ENCODE results near the gene OPHN1.
"Not testable (repeated sequence)": the region's sequence is repeated elsewhere in the genome, so short reads cannot be mapped to it uniquely, and the experiment has no call there.

OPHN1 gene

DNA sequence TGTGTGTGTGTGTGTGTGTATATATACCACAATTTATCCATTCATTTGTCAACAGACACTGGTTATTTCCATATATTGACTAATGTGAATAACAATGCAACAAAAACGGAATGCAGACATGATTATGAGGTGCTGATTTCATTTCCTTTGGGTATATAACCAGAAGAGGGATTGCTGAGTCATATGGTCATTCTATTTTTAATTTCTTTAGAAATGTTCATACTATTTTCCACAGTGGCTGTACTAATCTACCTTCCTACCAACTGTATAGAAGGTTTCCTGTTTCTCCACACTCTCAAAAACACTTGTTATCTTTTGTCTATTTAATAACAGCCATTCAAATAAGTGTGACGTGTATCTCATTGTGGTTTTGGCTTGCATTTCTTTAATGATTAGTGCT is 269.9 kb downstream of the OPHN1 start:
- no peak for DNase-seq (ENCODE audit: low read depth)

DNA sequence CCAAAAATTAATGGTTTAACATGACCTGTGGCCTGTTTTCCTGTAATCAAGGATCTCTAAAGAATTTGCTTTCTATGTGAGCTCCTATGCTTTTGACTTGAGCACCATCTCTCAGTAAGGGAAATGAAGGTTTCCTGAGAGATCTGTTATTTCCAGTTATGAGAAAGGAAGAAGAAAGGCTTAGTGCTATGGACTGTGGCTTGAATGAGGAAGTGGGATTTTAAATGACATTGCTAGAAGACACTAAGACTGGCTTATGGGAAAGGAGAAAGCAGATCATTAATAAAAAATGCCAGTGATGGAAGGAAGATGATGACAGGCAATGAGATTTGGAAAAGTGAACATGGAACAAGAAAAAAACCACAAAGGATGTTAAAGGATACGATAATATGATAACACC is 285.4 kb downstream of the OPHN1 start:
- no peak for DNase-seq (ENCODE audit: low read depth)

DNA sequence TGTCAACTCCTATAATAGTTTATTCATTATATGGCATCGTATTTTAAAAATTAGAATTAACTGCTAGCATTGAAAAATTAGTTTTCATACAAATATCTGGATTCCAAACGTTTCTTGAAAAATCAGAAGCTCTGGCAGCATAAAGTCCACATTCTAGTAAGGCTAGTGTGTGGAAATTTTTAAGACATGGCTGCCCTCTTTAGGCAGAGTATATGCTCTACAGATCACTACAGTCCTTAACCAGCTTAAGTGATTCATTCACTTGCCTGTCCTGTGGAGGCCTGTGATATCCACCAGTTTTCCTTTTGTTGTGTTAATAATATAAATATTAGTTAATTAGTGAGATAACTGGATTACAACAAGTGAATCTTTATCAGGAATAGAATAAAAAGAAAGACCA is 287.2 kb downstream of the OPHN1 start:
- DNase-seq (ENCODE audit: low read depth): no peak

DNA sequence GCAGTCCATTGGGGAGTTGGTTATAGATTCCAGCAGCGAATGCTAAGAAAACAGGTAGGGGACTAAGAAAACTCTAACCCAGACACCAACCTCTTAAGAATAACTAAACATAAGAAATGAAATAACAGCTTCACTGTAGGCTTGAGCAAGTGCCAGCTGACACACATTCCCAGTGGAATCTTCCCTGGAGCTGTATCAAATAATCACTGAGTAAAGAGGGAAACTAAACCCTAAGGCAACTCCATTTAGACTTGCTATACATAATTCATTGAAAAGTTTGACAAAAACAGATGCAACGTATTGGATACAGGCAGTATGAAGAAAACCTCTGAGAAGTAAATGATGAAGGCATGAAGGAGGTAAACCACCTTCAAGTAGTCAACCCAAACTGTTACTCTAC is 293.5 kb downstream of the OPHN1 start:
- DNase-seq (ENCODE audit: low read depth): no peak

DNA sequence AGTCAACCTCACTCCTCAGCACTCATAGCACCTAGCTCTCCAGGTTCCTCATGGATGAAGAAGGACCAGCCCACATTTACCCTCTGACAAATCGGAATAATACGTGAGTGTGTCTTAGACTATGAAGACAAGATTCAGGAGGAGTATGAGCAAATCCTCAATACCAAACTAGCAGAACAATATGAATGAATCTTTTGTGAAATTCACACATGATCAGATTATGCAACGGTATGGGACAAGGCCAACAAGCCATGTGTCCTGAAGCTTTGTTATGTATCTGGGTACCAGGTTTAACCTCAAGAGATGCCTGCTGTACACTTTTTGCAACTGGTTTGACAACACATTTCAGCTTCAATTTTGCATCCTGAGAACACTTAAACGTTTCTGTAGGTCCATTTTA is 300.1 kb downstream of the OPHN1 start:
- no peak for DNase-seq (ENCODE audit: low read depth)

DNA sequence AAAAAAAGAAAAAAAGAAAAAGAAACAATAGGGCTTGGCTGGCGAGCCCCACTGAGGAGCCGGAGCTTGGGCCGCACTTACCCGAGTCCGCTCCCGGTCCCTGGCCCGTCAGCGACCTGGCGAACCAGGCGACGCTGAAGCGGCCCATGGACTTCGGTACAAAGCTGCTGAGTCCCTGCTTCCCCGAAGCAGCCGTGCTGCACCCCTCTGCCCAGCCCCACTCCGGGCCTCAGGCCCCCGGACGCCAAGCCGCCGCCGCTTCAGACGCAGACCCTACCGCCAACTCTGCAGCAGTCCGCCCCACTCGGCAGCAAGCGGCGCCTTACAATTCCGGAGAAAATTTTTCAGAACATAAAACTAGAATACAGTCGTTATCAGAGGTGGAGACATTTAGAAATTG is 300.5 kb downstream of the OPHN1 start:
- DNase-seq (ENCODE audit: low read depth): no peak

DNA sequence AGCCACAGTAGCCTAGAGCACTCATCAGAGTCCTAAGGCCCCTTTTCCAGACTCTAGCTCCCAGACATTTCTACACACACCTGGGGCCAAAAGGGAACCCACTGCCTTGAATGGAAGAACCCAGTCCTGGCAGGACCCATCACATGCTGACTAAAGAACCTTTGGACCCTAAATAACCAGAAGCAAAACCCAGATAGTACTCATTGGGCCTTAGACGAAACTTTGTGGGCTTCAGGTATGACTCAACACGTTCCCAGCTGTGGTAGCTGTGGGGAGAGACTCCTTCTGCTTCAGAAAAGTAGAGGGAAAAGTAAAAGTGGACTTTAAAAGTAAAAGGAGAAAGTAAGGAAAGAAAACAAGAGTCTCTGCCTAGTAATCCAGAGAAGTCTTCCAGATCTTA is 311.5 kb downstream of the OPHN1 start:
- DNase-seq (ENCODE audit: low read depth): no peak

DNA sequence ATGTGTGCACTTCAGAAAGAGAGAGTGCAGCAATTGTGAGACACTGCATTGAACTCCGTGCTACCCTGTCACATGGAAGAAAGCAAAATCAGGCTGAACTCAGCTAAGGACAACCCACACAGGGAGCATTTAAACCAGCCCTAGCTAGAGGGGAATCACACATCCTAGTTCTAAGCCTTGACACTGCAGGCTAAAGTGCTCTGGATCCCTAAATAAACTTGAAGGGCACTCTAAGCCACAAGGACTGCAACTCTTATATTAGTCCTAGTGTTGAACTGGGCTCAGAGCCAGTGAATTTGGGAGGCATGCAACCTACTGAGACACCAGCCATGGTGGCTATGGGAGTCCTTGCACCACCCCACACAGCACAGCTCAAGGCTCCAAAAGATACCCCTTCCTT is 311.9 kb downstream of the OPHN1 start:
- no peak for DNase-seq (ENCODE audit: low read depth)

DNA sequence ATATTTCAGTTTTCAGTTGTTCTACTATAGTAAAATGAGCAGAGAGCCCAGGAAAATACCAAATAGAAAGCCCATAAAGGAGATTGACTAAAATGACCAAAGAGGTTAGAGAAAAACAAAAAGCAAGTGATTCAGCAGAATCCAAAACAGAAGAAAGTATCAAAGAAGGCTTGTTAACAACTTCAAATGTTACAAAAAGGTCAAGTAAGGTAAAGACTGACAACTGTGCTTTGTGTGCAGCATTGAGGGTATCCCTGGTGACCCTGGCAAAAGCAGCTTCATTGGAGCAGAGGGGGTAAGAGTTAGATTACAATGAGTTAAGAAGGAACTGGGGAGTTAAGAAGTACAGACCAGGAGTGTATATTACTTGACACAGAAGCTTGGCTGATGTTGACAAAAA is 317.9 kb downstream of the OPHN1 start:
- DNase-seq (ENCODE audit: low read depth): no peak

DNA sequence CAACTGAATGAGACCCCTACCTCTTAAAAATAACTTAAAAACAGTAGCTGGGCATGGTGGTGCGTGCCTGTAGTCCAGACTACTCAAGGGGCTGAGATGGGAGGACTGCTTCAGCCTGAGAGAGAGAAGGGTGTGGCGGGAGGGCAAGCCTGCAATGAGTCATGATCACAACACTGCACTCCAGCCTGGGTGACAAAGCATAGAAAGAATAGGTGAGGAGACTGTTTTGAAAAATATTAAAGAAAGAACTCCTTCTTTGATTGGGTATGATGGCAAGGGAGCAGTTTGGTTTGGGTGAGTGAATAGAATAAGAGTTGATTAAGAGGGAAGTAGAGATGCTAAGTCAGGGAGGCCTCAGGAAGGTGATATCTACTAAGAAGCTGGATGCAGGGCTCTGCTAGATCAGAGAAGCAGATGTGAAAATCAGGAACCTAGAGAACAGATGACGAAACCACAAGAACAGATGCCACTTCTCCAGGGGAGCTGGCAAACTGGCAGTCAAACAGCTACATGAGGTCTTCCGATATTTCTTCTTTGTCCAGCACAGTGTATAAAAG is 318.6 kb downstream of the OPHN1 start:
- DNase-seq (ENCODE audit: low read depth): no peak

DNA sequence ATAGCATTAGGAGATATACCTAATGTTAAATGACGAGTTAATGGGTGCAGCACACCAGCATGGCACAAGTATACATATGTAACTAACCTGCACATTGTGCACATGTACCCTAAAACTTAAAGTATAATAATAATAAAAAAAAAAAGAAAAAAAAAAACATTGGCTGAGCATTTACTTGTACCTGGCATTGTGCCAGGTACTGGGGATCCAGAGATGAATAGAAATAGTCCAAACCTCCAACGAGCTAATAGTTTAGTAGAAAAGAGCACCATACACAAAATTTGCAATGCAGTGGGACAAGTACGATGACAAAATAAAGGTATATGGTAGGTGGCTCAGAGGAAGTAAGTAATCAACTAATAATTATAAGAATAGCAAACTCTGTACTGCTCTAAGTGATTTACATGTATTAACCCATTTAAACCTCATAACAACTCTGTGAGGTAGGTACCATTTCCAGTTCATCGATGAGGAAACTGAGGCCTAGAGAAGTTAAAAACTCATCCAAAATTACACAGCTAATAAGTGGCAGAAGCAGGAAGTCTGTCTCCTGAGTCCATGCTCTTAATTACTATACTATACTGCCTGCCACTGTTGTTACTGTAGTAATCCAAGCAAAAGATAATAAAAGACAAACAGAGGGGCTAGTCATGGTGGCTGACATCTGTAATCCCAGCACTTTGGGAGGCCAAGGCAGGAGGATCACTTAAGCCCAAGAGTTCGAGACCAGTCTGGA is 319.3 kb downstream of the OPHN1 start:
- DNase-seq (ENCODE audit: low read depth): no peak

DNA sequence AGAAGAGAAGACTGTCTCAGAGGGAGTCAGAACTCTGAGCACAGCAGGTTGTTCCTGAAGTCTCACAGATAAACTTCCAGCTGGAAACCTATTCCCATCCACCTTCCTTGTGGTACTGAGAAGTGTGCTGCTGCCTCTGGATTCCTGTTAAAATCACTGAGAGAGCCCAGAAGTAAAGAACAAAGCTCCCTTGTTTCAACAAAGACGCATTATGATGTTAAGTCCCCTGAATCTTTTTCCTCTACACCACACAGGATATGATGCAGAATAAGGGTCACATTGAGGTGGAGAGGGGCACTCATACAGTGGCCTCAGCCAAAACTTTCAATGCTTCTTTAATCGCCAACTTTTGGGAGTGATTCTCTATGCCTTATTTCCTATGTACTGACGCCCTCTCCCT is 321.0 kb downstream of the OPHN1 start:
- no peak for DNase-seq (ENCODE audit: low read depth)

DNA sequence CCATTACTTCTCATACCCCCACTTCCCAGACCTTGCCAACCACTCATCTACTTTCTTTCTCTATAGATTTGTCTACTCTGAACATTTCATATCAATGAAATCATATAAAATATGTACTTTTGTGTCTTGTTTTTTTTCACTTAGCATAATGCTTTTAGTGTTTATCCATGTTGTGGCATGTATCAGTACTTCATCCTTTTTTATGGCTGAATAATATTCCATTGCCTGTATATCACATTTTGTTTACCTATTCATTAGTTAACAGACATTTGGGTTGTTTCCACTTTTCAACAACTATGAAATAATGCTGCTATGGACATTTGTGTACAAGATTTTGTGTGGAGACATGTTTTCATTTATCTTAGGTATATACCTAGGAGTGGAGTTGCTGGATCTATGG is 324.1 kb downstream of the OPHN1 start:
- no peak for DNase-seq (ENCODE audit: low read depth)

DNA sequence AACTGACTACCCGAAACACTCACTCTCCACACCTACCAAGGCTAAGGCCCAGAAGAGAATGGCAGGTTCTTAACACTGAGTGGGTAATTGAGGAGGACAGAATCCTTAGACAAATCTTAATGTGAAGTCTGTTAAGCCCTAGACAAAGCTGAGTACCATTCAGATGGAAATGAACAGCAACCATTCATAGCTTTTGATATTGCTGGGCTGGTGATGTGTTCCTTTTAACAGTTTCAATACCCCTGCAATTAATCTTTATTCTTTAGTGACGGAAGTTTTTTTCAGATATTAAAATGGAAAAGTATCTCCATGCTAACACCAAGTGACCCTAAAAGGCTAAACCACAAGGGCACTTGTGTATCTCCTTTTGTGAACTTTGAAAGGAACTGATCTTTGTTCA is 334.9 kb downstream of the OPHN1 start:
- DNase-seq (ENCODE audit: low read depth): no peak

DNA sequence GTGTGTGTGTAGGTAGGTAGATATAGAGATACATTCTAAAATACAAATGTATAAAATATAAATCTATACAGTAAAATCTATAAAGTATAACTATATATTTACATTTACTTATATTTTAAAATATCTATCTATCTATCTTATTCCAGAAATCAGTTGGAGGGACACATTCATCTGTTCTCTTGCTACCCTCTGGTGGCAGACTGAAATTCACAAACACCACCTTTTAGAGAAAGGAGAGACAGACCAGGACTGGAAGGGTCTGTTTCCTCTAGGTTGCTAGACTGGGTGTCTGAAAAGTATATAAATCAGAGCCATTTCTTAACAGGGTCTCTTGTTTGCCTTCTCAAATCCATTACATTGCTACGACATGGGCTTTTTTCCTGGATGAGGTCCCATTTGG is 343.0 kb downstream of the OPHN1 start:
- DNase-seq (ENCODE audit: low read depth): no peak

DNA sequence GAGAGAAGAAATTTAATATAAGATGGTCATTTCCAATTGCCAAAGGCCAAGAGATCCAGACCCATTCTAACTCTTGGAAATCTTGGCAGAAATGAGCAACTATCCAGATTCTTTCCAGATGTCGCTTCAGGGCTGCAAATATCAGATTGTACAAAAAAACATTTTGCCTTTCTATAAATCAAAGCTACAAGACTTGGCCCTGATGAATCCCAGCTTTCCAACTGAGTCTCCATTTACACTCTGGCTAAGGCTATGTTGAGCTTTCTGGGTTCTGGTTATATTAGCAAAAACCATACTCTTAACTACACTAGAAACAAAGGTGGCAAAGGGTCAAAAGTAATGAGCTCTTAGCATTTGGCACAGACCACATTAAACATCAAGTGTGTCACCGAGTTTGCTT is 345.8 kb downstream of the OPHN1 start:
- DNase-seq (ENCODE audit: low read depth): no peak

DNA sequence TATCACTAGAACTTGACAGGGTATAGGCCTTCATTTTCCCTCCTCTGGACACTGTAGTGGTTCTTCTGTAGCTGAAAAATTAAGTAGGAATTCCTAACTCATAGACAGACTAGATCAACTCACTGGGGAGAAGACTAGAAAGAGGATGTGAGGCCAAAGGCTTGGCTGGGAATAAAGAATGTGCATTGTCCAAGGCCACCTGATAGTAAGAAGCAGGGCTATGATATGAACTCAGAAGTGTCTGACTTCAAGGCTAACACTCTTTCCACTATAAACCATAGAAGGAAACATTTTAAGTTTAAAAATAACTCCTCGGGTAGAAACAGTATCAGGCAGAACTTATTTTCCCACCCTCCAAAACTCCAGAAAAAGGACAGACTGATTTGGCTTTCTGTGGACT is 346.6 kb downstream of the OPHN1 start:
- DNase-seq (ENCODE audit: low read depth): no peak

DNA sequence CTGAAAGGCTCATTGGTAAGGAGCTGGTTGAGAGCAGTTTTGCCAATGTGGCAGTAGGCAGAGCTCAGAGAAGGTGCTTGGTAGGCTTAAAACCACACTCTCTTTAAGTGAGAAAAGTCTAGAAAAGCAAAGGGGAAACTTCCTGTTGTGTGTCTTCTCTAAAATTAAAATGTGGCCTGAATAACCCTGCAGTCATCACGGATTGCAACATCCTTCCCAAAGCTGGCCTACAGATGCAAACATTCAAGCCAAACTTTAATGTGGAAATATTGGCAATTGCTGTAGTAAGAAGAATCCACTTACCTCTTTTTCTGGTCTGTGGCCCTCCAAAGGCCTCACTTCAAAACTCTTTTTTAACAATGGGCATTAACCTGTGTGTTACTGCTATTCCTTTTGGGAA is 348.5 kb downstream of the OPHN1 start:
- DNase-seq (ENCODE audit: low read depth): no peak

DNA sequence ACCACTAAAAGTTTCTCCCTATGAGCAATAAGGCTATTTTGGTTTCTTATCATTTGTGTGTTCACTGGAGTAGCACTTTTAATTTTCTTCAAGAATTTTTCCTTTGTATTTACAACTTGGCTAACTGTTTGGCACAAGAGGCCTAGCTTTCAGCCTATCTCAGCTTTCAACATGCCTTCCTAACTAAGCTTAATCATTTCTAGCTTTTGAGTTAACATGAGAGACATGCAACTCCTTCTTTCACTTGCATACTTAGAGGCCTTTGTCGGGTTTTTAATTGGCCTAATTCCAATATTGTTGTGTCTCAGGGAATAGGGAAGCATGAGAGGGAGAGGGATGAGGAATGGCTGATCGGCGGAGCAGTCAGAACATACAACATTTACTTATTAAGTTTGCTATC is 349.8 kb downstream of the OPHN1 start:
- DNase-seq (ENCODE audit: low read depth): no peak

DNA sequence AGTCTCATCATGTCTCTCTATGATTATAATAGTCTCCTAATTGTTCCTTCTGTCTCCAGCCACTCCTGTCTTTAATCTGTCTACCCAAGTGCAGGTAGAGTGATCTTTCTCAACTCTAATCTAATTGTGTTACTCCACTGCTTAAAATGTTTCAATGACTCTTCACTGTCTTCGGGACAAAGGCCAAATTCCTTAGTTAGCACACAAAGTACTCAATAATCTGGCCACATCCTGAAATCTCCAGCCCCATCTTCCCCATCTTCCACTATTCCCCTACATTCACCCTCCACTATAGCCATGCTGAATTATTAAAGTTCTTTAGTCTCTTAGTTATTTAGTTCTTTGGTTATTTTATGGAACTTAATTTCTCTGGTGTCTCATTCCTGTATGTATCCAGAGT is 353.3 kb downstream of the OPHN1 start:
- no peak for DNase-seq (ENCODE audit: low read depth)

DNA sequence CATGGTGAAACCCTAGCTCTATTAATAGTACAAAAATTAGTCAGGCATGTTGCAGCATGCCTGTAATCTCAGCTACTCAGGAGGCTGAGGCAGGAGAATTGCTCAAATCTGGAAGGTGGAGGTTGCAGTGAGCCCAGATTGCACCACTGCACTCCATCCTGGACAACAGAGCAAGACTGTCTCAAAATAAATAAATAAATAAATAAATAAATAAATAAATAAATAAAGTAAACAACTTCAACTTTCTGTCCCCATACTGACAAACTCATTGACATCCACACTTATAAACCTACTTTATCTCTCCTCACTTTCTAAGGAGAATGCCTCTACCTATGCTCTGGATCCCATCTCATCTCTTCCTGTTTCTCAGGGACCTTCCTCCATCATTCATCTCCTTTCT is 354.5 kb downstream of the OPHN1 start:
- not testable (repeated sequence) for DNase-seq (ENCODE audit: low read depth)

DNA sequence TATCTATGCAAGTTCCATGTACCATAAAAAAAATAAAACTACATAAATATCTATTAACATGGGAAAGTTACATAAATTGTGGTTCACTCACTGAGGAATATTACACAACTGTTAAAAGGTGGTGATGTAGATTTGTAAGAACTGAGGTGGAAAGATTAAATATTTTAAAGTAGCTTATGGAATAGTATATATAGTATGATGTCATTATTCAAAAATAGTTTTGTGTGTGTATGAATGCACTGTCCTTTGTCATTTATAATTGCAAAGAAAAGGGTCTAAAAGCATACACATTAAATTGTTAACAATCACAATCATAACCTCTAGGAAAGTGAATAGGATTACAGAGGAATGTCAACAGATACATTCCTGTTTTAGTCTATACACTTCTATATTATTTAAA is 355.9 kb downstream of the OPHN1 start:
- no peak for DNase-seq (ENCODE audit: low read depth)

DNA sequence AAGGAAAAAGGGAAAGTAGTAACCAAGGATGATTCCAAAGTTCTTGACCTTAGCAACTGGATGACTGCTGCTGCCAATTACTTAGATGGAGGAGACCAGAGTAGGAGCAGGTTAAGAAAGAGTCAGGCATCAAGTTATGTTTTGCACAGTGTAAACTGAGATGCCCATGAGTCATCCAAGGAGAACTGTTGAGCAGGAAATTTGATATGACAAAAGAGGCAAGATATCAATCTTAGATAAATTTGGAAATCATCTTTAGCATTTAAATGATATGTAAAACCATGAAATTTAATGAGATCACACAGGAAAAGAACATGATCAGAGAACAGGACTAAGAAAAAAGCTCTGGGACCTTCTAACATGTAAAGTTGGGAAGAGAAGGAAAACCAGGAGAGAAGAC is 361.3 kb downstream of the OPHN1 start:
- DNase-seq (ENCODE audit: low read depth): no peak

DNA sequence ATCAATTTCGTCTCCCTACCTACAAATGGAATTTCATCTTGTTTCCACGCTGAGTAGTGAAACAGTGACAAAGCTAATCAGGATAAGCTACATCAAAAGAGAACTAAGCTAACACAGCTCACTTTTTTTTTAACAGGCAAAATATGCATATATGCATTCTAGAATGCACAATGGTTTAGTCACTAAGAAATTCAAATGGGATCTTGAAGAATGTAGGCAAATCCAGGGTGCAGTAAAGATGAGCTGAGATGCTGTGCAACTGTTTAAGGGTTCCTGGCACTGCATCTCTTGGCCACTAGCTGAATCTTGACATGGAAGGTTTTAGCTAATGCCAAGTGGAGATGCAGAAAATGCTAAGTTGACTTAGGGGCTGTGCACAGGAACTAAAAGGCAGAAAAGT is 363.2 kb downstream of the OPHN1 start:
- DNase-seq (ENCODE audit: low read depth): not testable (repeated sequence)

DNA sequence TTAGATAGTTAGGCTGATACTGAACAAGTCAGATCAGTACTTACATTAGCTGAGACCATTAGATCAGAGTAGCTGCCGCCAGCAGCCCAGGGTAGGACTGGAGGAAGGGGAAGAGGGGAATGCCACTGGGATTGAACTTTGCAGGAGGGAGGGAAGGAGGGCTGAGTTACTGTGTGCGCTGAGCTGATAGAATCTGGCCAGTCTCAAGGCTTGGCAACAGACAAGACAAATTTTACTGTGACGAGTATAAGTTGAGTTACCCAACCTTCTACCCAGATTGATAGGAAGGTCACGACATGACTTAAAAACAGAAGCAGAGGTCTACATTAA is 372.1 kb downstream of the OPHN1 start:
- no peak for DNase-seq (ENCODE audit: low read depth)

Measured in CMK (cell line).